NCI-H146 treated with DMSO at 0.1 percent for 48 hours (cell line): ENCODE data around the gene TMEM19.

Experiments
- DNase-seq: peaks from one replicate; lab custom pipeline; 2025; ENCODE audit not compliant: unreplicated experiment; lab: John Stamatoyannopoulos, UW

The TMEM19 gene

DNA sequence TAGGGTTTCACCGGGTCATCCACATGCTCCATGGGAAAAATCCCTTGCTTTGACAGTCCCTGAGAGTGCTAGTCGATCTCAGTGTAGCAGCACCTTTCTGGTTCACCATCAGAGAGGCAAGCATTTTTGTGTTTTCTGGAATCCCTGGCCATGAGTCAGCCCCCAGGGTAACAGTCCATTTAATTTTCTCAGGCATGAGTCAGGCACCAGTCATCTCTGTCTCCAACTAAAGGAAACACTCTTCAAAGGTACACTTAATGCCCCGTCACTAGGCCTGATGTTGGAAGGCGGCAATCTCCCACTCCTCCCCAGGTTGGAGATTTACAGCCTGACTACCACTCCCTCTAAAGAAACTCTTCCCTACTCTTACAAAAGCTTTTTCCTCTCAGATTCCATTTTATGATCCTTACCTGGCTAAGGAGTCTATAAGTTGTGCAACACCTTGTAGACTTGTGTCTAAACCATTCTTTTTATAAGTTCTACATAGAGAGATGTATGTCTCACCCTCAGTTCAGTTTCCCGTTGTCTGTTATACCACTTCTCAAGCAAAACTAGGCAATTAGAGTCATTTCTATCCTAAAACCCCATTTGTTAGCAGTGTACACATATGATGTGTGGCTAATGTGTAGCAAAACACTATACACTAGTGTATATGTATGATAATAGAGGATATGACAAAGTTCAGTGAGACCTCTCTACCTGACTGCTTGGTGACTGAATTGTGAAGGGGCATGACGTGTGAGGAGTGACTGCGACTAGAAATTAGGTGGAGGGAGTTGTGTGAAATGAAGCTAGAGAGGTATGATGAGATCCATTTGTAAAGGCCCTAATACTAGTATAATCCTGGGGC lies 24.6 kb downstream of the TMEM19 start:
- no peak for DNase-seq

- no peak for DNase-seq
These were observed 32.7 kb downstream of the TMEM19 start for GRCh38 chr12:71718611-71719010.

GRCh38 chr12:71719647-71720370 lies 33.9 kb downstream of the TMEM19 start:
- no peak for DNase-seq

DNA sequence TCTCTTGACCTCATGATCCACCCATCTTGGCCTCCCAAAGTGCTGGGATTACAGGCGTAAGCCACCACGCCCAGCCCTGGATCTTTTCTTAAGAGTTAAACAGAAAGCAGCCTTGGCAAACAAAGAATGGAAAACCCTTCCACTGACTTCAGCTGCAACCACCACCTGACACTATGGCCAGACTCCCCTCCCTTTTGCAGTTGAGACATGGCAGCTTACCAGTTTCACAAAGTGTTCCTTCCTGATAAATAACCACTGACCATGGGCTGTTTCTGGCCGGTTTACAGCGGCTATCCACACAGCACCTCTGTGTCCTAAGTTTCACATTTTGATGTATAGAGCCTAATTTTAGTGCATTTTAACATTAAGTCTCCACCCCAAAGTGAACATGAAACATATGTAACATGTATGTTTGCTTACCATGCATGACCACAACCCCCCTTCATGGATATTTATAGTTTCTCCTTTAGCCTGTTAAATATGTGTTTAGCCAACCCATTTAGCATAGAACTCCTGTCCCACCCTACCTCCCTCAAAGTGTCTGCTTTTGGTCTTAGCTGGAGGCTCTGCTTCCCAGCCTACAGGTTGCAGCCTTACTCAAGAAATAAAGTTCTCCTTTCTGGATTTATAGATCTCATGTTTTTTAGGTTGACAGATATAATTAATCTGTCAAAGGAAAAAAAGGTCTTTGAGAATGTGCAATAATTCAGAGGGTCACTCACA lies 36.1 kb downstream of the TMEM19 start:
- DNase-seq = no peak

- DNase-seq = no peak
These were observed 39.1 kb downstream of the TMEM19 start for GRCh38 chr12:71725011-71725410.

- no peak for DNase-seq
These were observed 40.7 kb downstream of the TMEM19 start for GRCh38 chr12:71726548-71726947.

- DNase-seq = no peak
These were observed 42.1 kb downstream of the TMEM19 start for GRCh38 chr12:71727958-71728357.

GRCh38 chr12:71730936-71731335 lies 45.1 kb downstream of the TMEM19 start:
- no peak for DNase-seq

- no peak for DNase-seq
These were observed 45.8 kb downstream of the TMEM19 start for GRCh38 chr12:71731439-71732356.

DNA sequence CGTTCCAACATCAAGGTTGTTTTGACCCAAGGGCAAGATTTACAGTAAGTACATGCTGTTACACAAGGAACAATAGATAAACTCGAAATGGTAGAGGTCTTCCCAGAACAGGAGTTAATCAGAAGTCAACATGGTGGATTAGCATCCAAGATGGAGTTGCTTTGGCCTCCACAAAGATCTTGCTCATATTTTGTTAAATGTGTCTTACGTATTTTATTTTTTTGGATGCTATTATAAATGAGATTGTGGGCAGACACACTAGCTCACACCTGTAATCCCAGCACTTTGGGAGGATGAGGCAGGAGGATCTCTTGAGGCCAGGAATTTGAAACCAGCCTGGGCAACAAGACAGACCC lies 46.5 kb downstream of the TMEM19 start:
- no peak for DNase-seq

GRCh38 chr12:71737197-71737596 lies 51.3 kb downstream of the TMEM19 start:
- DNase-seq = no peak

DNA sequence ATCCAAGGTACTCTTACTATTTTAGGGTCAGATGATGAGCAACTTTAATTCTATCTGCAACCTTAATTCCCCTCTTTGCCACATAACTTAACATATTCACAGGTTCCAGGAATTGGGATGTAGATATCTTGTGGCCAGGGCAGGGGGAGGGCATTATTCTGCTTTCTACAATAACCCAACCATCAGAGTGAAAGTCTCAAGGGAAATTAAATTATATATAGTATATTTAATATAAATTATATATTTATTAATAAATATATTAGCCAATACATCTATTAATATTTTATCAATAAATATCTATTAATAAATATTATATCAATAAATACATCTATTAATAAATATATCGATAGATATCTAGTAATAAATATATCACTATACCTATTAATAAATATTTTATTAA lies 57.1 kb downstream of the TMEM19 start:
- no peak for DNase-seq

DNA sequence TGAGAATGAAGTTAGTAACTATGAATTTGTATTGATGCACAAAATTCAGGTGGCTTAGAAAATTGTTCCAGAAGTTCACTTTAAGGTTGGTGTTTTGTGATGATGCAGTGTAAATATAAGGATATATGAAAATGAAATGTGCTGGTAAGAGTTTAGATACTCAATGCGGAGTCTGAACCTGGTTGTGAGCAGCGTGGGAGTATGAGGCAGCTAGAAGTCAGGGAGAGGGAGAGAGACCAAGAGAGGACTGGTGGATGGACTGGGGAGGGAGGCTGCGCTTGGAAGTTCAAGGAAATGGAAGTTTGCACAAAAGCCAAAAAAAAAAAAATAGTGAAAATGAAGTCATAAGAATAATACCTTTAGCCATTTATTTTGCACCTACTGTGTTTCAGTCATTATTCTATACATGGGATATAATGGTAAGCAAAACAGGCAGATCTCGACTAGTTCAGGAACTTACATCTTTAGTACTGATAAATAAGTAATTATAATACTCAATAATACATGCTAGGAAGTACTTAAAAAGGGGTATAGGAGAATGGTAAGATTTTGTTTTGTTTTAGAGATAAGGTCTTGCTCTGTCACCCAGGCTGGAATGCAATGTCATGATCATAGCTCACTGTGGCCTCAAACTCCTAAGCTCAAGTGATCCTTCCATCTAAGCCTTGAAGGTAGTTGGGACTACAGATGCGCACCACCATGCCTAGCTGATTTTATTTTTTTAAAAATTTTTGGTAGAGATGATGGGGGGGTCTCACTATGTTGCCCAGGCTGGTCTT lies 58.8 kb downstream of the TMEM19 start:
- no peak for DNase-seq

- peak; percentile 53 for DNase-seq
These were observed 61.2 kb downstream of the TMEM19 start for GRCh38 chr12:71746974-71747611.

- no peak for DNase-seq
These were observed 62.4 kb downstream of the TMEM19 start for GRCh38 chr12:71748081-71748850.

GRCh38 chr12:71749666-71750065 lies 63.8 kb downstream of the TMEM19 start:
- DNase-seq = no peak

DNA sequence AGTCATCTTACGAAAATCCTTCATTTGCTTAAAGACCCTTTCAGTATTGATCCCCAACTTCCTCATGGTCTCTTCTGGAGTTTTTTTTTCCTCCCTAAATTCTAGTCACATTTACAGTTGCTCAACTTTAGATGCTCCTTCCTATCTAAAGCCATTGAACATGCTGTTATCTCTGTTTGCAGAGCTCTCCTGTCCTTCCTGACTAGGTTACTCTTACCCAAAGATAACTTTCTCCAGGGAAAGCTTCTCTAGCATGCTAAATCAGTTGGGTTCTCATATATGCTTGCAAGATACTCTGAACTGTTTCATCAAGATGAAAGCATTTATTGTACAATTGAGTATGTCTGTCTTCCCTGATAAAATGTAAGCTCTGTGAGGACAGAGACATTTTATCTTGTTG lies 67.0 kb downstream of the TMEM19 start:
- DNase-seq = no peak
